HG03432 (cell line): ENCODE measurements around the gene DISC1.

Experiments
- ATAC-seq: cut with Tn5 transposase; IDR thresholded peaks from one replicate; pipeline ENCODE4 v1.9.1; 2021; ENCODE audit warnings: mild to moderate bottlenecking, moderate library complexity; ENCODE audit not compliant: unreplicated experiment

DISC1 gene

DNA sequence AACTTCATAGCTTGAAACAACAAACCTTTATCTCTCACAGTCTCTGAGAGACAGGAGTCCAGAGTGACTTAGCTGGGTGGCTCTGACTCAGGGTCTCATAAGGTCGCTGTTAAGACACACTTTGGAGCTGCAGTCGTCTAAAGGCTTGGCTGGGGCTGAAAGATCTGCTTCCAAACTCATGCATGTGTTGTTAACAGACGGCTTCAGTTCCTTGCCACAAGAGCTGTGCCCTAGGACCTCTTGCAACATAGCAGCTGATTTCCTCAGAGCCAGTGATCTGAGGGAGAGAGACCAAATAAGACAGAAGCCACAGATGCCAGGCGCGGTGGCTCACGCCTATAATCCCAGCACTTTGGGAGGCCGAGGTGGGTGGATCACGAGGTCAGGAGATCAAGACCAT lies 176.8 kb downstream of the DISC1 start:
- ATAC-seq, result no peak

DNA sequence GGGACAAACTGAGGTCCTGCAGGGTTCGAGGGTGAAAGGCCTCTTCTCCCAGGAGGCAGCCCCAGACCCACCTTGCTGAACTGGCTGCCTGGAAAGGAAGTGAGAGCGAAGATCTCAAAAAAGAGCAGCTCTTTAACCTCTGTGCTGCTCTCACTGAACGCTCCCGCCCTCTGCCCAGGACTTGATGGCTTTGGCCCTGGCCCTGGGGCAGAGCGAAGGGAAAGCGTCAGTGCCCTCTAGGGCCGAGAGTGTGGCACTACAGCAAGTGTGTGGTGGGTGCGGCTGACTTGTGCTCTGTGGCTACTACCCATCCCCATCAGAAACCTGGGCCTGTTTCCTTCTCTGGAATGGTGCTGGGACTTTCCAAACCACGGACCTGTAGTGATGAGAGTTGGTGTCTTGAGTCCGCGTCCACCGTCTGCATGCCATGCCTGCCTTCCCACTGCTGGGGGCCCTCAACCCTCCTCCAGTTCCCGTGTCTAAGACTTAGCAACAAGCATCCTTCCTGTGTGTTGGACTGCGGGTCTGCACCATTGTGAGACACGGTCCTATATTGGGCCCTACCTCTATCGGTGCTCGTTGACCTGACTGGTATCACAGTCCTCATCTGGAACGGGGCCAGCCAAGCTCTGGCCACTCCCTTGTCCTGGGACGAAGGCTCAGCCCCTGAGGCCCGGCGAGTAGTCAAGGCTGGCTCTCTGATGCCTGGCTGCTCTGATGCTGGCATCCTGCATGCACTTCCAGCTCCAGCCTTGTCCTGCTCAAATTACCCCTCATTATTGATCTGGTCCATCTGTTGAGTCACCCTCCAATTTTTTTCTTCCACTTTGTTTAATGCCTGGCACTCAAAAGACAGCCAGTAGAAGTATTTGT lies 180.3 kb downstream of the DISC1 start:
- ATAC-seq, result peak; percentile 98

DNA sequence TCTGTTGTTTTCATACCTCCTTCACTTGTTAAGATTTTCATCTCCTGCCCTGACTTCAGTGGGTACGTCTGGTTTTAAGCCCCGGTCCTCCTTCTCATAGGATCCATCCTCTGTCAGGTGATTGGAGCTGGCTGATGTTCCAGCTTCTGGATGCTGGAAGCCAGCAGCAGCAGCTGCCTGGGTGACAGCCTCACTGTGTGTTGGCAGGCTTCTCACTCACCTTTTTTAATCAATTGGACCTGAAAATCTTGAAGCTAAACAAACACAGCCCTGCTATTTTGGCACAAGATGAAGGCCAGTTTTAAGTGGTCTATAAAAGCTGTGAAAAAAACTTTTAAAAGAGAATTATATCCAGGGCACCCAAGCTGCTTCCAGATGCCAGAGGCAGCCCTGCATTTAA lies 181.0 kb downstream of the DISC1 start:
- no peak for ATAC-seq

DNA sequence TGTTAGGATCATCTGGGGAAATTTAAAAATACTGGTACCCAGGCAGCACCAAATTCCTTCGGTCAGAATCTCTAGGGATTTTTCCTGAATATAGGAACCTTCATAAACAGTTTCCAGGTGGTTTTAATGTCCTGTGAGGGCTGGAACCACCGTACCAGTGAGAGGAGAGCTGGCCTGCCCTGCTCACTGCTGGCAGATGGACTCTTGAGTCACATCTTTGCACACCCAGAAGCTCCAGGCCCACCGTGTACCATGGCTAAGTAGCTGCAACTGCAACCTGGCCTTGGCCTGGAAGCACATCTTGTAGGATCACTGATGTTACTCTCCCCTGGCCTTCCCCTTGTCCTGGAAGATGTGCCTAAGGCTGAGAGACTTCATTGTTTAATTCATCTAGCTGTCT lies 181.5 kb downstream of the DISC1 start:
- ATAC-seq, result no peak

DNA sequence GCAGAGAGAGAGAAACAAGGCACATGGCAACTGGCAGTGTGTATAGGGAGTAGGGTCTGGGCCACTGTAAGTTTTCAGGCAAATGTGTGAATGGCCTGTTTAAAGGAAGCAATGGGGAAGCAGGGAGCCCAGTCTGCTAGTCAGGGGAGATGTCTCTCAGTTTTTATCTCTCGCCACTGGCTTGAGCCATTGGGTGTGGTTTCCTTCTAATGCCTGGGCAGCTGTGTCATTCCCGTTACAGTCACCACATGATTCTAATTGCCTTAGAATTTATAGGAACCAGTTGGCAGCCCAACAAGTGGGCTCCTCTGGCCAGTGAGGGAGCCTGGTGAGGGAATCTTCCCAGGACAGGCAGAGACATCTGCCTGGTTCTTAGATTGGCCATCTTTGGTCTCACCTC lies 182.4 kb downstream of the DISC1 start:
- ATAC-seq, result no peak

DNA sequence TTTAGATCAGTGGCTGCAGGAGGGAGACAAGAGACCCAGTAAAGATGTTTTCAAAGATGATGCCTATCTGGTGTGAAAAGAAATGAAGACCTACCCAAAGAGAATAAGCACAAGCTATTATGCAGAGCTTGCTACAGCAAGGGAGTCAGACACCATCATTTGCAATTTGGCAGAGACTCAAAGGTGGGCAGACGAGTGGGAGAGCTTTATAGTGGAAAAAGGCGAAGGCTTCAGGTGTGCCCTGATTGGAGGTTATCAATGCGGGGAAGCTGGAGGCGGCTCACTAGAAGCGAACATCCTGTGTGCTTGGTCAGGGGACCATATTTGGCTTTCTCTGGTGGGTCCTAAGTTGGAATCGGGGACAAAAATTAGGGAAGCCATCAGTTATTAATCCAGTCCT lies 183.8 kb downstream of the DISC1 start:
- ATAC-seq, result no peak

DNA sequence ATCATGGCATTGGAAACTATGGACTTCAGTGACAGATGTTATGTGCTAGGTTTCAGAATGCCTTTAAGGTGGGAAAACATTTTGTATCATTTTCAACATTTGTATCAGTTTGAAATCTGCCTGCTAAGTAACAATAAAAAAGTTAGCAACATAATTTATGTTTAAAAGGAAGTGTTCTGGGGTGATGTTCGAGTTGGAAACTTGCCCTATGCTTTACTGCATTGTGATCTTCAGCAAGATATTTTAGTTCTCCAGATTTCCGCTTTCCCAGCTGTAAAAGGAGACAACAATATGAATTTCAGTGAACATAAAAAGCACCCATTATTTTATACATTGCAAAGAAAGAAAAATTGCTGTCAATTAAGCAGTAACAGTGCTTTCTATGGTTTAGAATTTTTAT lies 187.4 kb downstream of the DISC1 start:
- ATAC-seq, result no peak

DNA sequence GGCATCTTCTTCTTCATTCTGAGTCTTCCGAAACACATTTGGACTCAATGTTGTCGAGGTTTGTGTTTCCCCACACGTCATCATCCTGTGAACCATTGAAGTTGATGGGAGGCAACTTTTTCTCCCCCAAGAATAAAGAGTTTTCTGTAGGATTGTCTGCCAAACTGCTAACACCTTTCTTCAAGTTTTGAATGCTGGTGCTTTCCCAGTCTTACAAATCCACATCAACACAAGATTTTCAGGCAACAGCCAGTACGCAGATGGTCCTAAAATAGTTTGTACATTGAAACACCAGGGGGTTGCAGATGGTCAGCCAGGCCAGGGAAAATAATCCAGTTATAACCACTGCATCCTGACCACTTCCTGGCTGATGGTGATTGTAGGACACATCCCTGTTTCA lies 187.9 kb downstream of the DISC1 start:
- ATAC-seq, result no peak

DNA sequence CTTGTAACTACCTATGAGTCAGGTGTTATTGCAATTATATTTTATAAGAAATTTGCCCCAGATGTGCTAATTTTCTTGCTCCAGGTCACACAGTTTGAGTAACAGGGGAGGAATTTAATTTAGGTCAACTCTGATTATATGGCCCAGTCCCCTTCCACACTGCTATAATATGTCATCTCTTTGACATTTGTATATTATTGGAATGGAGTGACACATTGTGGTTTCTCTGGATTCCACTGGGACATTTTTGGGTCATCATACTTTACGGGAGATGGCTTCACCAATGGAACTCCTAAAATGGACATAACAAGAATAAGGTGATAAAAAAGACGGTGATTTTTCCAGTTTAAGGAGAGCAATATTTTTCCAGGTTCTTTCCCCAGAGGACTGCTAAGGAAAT lies 191.2 kb downstream of the DISC1 start:
- no peak for ATAC-seq

DNA sequence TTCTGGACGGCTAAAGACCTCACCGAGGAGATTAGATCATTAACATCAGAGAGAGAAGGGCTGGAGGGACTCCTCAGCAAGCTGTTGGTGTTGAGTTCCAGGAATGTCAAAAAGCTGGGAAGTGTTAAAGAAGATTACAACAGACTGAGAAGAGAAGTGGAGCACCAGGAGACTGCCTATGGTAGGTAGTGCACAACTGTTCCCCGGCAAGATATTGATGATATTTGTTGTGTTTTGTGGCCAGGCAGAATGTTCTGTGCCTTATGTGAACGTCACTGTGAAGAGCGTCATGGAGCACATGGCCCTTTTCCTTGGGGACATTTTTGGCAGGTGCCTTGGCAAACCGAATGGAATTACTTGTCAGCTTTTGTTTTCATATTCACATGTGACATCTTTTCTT lies 191.7 kb downstream of the DISC1 start:
- no peak for ATAC-seq

DNA sequence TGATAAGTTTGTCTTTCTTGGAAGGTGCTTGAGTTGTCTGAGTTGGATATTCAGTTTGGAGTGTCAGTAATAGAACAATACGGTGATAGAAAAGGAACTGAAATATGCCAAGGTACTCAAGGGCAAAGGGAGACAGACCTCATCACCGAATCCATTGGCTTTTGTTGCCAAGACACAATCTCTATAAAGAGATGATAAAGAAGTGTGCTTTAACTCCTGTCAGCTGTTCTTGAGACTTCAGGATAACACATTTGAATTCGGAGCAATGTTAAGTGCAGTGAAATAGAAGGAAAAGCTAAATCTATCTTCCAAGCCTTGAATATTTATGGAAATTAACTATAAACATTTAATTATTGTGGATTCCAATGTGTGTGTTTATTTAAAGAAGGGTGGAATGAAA lies 194.7 kb downstream of the DISC1 start:
- no peak for ATAC-seq

DNA sequence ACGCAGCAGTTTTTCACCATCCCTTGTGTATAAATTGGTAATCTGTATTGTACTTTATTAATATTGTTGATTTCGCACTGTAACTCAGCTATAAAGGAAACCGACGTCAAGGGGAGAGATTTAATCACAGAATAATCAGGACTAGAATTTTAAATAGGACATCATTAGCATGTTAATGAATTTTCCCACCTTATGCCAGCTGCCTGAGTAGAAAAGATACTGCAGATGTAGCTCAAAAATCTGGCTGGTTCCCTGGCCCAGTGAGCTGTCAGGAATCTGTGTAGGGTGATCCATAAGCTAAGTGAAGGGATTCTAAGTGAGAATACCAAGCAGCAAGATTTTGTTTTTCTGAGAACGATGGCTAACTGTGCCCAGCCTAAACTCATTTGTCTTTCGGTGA lies 195.5 kb downstream of the DISC1 start:
- no peak for ATAC-seq

DNA sequence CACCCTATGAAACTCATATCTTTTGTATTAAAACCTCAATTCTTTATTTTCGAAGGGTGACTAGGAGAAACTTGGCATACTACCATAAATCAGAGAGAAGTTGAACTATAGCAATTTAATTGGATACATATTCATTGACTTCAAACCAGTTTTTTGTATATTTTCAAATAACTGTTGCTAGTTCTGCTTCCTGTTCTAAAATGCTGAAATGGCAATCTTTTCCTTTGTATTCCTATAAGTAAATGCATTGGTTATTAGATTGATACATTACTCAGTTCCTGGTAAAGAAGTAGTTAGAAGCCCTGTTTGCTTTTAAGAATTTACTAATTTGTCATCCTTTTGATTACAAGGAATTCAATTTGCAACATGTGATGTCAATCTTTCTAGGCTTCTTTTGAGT lies 200.0 kb downstream of the DISC1 start:
- no peak for ATAC-seq

DNA sequence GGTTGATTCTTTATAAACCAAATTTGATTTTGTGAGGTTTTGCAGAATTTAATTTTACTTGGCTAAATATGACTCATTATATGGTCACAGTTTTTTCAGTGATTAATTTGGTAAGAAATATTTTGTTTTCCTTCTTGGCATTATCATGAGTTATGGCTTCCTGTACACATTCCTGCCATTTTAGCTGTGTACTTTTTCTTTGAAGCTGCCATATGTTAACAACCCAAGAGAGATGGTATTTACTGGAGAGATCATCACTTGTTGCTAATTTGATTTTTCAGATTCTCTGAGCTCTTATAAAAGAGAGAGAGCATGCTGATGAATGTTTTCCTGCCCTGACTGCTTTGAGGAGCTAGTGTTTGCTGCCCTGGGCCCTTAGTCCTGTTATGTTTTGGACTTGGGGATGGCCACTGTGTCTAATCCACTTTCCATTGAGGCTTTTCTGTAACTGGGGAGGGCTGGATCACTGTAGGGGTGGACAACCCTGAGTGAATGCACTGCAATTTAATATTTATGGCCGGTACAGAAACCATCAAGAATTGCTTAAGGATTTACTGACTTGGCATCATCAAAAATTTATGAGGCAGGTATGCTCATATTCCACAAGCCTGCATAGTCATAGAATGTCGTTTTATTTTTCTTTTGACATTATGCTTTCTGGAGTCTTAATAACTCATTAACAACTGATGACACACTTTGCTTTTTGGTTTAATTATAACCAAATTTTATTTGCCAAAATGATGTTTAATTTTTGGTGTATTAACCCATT lies 200.9 kb downstream of the DISC1 start:
- ATAC-seq, result no peak

DNA sequence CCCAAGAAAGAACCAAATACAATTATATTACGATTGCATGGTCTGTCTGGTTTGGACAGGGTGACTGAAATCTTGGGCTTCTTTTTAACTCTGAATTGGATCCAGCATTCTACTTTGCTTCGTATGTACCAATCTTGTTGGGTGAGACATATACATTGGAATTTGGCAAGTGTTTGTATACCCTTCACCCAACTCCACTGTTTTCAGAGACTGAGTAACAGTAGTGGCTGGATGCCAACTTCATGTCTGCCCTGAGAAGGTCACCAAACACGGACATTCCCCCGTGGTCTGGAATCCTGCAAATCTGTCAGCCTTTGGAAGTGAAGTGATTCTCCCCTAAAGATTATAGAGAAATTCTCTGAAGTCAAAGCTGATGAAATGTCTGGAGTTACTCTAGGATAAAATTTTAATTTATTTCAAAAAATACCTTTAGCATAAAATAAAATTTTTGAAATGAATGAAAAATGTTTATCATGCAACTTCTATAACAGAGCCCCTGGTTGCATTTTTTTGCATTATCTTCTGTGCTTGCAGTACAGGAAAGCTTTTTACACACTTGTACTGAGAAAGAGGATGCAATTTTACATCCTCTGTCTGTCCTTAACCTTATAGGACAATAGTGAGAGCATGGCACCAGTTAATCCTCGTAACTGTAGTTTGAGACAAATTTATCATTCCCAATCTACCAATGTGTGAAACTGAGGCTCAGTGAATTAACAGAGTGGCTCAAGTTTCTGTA lies 201.8 kb downstream of the DISC1 start:
- no peak for ATAC-seq

DNA sequence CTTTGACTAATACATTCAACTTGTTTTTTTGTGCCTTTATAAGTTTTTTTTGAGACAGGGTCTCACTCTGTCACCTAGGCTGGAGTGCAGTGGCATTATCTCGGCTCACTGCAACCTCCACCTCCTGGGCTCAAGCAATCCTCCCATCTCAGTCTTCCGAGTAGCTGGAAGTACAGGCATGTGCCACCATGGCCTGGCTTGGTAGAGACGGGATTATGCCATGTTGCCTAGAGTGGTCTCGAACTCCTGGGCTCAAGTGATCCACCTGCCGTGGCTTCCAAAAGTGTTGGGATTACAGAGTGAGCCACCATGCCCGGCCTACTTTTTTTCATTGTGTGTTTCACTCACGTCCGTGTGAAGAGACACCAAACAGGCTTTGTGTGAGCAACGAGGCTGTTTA lies 202.7 kb downstream of the DISC1 start:
- no peak for ATAC-seq

DNA sequence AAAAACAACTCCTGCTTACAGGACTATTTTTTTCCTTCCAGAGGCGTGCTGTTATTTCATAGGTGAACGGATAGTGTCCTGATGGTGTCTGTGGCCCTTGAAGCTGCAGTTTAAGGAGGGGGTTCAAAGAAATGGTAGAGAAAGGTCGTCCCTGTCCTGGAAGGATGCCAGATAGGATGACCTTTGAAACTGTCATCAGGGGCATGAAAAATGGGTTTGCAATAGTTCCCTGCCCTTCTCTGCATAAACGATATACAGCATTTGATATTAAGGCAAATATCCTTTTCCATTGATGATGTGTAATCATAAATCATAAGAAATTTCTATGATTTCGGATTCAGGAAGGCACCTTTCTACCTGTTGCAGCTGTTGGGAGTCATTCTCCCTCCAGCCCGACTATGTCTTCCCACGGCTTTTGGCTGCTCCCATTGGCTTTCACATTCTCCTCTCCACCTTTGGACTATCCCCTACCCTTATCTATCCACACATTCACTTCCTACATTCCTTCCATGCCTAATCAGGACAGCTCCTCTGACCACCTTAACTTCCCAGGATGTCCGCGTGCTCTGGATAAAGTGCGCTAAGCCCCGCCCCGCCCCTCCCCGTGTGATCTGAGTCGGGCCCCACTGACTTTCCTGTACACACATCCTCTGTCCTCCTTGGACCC lies 209.8 kb downstream of the DISC1 start:
- no peak for ATAC-seq

DNA sequence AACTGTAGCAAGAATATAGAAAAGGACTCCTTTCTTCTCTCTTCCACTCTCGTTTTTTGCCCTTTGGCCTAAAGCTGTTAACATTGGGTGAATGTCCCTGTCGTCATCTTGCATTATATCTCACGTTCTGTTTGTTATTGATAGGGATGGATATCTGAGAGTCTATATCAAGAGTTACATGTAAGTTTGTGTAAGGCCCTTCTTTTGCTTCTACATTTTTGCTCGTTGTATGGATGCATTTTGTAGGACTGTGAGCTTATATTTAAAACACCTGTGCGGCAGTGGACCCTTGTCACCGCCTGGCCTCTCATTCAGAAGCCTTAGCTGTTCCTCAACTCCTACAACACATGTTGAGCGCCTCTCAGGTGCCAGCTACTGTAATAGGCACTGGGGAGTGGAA lies 211.9 kb downstream of the DISC1 start:
- no peak for ATAC-seq

DNA sequence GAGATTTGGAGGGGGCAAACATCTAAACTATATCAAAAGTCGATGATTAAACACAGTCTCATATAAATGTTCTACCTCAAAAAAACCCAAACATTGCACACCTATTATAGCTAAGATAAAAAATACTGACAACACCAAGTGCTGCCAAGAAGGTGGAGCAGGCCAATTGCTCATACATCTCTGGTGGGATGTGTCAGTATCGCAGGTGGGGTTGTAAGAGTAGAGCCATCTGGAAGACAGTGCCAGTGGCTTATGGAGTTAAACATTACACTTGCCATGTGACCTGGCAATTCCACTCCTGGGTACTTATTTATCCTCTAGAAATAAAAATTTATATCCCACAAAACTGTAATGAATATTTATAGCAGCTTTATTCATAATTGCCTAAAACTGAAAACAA lies 213.4 kb downstream of the DISC1 start:
- ATAC-seq, result no peak

DNA sequence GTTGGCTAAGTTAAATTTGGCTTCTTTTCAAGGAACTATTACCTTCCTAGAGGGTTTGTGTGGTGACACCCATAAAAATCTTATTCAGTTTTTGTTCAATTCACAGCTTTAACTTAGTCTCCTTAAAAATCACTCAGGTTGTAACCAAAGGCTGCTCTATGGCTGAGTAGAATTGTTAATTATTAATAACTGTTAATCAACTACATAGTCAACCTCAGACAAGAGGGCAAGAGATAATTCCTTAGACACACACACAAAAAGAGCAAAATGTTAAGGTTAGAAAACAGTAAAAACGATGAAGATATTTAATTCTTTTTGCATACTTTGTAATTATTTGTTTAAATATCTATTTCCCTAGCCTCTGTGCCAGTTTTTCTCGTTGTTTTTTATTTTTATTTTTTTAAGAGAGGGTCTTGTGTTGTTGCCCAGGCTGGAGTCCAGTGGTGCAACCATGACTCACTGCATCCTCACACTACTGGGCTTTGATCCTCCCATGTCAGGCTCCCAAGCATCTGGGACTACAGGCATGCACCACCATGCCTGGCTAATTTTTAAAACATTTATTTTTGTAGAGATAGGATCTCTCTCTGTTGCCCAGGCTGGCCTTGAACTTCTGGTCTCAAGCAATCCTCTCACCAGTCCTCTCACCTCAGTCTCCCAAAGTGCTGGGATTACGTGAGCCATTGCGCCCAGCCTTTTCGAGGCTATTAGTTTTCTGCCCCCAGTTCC lies 215.2 kb downstream of the DISC1 start:
- ATAC-seq, result no peak
